Gastroesophageal sphincter (tissue), 4 donors: Measurements from ENCODE around the gene COX10. TPM values are rescaled to one million over a fixed set of nuclear protein-coding genes. Genes with fewer than 3 reads are reported as not detected.
A peak's percentile ranks its signal among the peaks of the same experiment; 100 is the strongest.

ENCODE experiments used
- ATAC-seq: fragments of 150-250 bp; one replicate; pipeline ENCODE4 v1.9.1; 2016; ENCODE audit warnings: mild to moderate bottlenecking, moderate library complexity
- H3K27ac ChIP-seq, 4 donors: fragments of 200-600 bp; sonication (generic) in 3 of 4; 1 replicate in 3 of 4; 2 replicates in 1 of 4; pipeline ENCODE4 v1.5.1; 2016 to 2019
- H3K27me3 ChIP-seq: fragments of 200-600 bp; sonication (generic); one replicate; pipeline ENCODE4 v1.5.1; 2019
- H3K36me3 ChIP-seq, 2 donors: fragments of 200-600 bp; sonication (generic); one replicate each; pipeline ENCODE4 v1.5.1; 2019; ENCODE audit warnings: control low read depth in 1 of 2
- H3K4me1 ChIP-seq, 3 donors: fragments of 200-600 bp; sonication (generic); 1 replicate in 2 of 3; 2 replicates in 1 of 3; pipeline ENCODE4 v1.5.1; 2016 to 2019; ENCODE audit warnings: control low read depth in 2 of 3
- H3K4me3 ChIP-seq, 2 donors: fragments of 200-600 bp; sonication (generic); one replicate each; pipeline ENCODE4 v1.5.1; 2019; ENCODE audit warnings: mild to moderate bottlenecking in 1 of 2, moderate library complexity in 1 of 2
- H3K9me3 ChIP-seq, 3 donors: fragments of 200-600 bp; sonication (generic); one replicate each; pipeline ENCODE4 v1.5.1; 2017 to 2019; ENCODE audit warnings: control low read depth in 2 of 3
- CTCF ChIP-seq, 4 experiments: fragments of 200-600 bp in 2 of 4; fragments of 450-650 bp in 2 of 4; sonication (generic) in 1 of 4; IDR thresholded peaks; one replicate each; pipeline ENCODE4 v1.5.1; 2017 to 2019; ENCODE audit warnings: antibody characterized with exemption in 4 of 4, mild to moderate bottlenecking in 2 of 4, moderate library complexity in 2 of 4
- EP300 ChIP-seq: sonication (generic); formaldehyde crosslinking; IDR thresholded peaks from one replicate; pipeline ENCODE4 v1.6.1; 2017; ENCODE audit warnings: antibody characterized with exemption, mild to moderate bottlenecking
- POLR2A ChIP-seq, 2 donors: fragments of 450-650 bp; IDR thresholded peaks; one replicate each; pipeline ENCODE4 v1.6.1; 2017; ENCODE audit warnings: antibody characterized with exemption in 2 of 2, mild to moderate bottlenecking in 2 of 2, moderate library complexity in 1 of 2
- POLR2AphosphoS5 ChIP-seq: sonication (generic); formaldehyde crosslinking; IDR thresholded peaks from one replicate; pipeline ENCODE4 v1.6.1; 2017; ENCODE audit warnings: antibody characterized with exemption
- WGBS, 2 donors: methylation state at CpG; one replicate each; pipeline ENCODE4 v1.1.5; 2018; ENCODE audit warnings: low coverage in 1 of 2; 5-methylcytosine and 5-hydroxymethylcytosine counted together
- total RNA-seq, 4 donors: library from RNA; depleted of rRNA; stranded (reverse); fragments of >200 nt; gene quantifications; one replicate each; pipeline ENCODE4 v1.1.0, GENCODE V29; 2016

COX10 gene
- total RNA-seq, 4 donors from 2014 or later = 20.3 to 30.0 (median 26.5) TPM

DNA sequence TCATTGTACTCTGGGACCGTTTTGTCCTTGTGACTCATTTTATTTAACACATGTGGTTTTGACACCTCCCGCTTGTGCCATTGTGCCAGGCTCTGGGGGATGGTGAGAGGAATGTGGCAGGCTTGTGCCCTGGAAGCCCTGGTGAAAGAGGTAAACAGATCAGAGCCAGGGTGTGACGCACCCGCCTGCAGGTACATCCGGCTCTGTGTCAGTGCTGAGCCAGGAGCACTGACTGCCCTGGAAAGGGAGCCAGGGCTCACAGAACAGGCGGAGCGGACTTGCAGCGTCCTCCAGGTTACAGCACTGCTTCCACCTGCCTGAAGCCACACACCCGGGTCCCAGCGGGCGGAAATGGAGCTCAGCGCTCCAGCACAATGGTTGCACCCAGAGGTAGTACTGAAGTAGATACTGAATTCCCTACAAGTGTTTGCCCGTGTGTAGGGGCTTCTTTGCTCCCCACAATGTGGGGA, 136.7 kb downstream of the COX10 start:
- WGBS, 2 donors = 69 to 83% methylated on average over 4 to 7 of the region's 13 CpGs
- H3K9me3 ChIP-seq = no peaks in the 10 kb centered on the region
- H3K27ac ChIP-seq = no peak overlapping the region
- ATAC-seq = peak; percentile 45
- no peak overlapping the region for H3K4me3 ChIP-seq
- H3K36me3 ChIP-seq = peaks cover 0 to 65% of the 10 kb centered on the region in 2 donors
- no peaks in the 10 kb centered on the region for H3K27me3 ChIP-seq
- no peak for TF ChIP-seq EP300
- TF ChIP-seq CTCF (IDR thresholded peaks at IDR 0.05) = no peak
- TF ChIP-seq POLR2A (IDR thresholded peaks at IDR 0.05) = no peak
- no peak for TF ChIP-seq POLR2AphosphoS5
- no peaks in the 10 kb centered on the region for H3K4me1 ChIP-seq

GRCh38 chr17:14206891-14207290, 137.6 kb downstream of the COX10 start:
- ATAC-seq = no peak
- Histone ChIP-seq H3K4me3 (no peak overlapping the region), H3K9me3 (no peaks in the 10 kb centered on the region), H3K27me3 (no peaks in the 10 kb centered on the region), H3K4me1 (no peaks in the 10 kb centered on the region), H3K36me3 (peaks cover 0 to 74% of the 10 kb centered on the region in 2 donors), H3K27ac (no peak overlapping the region)
- 91 to 96% methylated on average over 14 to 15 of the region's 29 CpGs for WGBS, 2 donors
- no peak for TF ChIP-seq POLR2AphosphoS5
- TF ChIP-seq EP300 = no peak
- no peak for TF ChIP-seq POLR2A (IDR thresholded peaks at IDR 0.05)
- no peak for TF ChIP-seq CTCF (IDR thresholded peaks at IDR 0.05)

DNA sequence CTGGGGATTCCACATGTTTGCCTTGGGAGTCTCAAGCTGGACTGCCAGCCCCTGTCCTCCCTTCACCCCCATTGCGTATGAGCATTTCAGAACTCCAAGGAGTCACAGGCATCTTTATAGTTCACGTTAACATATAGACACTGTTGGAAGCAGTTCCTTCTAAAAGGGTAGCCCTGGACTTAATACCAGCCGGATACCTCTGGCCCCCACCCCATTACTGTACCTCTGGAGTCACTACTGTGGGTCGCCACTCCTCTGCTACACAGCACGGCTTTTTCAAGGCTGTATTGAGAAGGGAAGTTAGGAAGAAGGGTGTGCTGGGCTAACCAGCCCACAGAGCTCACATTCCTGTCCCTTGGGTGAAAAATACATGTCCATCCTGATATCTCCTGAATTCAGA, 138.5 kb downstream of the COX10 start:
- Histone ChIP-seq H3K36me3 (peaks cover 0 to 75% of the 10 kb centered on the region in 2 donors), H3K4me1 (no peaks in the 10 kb centered on the region), H3K27me3 (no peaks in the 10 kb centered on the region), H3K27ac (no peak overlapping the region), H3K9me3 (no peaks in the 10 kb centered on the region), H3K4me3 (no peak overlapping the region)
- WGBS, 2 donors = 80 to 90% methylated on average over 1 to 2 of the region's 5 CpGs
- TF ChIP-seq EP300 (no peak), CTCF (IDR thresholded peaks at IDR 0.05) (no peak), POLR2AphosphoS5 (no peak), POLR2A (IDR thresholded peaks at IDR 0.05) (no peak)
- ATAC-seq = no peak

DNA sequence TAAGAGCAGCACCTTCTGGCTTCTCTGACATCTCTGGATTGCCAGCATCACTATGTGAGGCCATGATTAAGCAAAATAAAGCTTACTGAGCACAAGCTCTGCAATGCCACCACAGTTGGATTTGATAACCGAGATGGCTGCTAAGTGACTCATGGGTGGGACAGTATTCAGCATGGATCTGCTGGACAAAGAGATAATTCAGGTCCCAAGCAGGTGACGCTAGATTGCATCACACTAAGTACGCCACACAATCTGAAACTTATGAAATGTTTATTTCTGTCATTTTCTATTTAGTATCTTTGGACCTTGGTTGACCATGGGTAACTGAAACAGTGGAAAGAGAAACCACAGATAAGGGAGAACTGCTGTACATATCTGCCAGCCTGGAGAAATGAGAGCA, 139.9 kb downstream of the COX10 start:
- Histone ChIP-seq H3K36me3 (peaks cover 0 to 66% of the 10 kb centered on the region in 2 donors), H3K4me1 (no peaks in the 10 kb centered on the region), H3K27me3 (no peaks in the 10 kb centered on the region), H3K27ac (no peak overlapping the region), H3K4me3 (no peak overlapping the region), H3K9me3 (no peaks in the 10 kb centered on the region)
- ATAC-seq = no peak
- WGBS, 2 donors = 89 to 96% methylated on average over 2 to 3 of the region's 3 CpGs
- TF ChIP-seq EP300 (no peak), POLR2AphosphoS5 (no peak), CTCF (IDR thresholded peaks at IDR 0.05) (no peak), POLR2A (IDR thresholded peaks at IDR 0.05) (no peak)

DNA sequence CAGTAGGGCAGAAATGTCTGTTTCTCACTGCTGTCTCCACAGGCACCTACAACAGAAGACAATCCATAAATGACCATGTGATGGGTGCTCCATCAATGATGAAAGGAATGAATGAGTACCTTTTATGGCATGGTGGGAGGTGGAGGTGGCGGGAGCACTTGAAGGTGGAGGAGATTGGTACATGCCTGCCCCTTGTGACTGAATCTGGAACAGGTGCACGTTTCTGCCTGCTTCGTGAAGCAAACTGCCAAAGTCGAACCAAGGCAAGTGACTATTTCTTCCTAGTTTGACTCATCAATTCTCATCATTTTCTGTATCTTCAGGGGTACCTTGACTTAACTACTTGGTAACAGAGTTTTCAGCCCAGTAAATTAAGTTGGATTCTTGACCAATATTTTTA, 141.9 kb downstream of the COX10 start:
- no peak overlapping the region for H3K27ac ChIP-seq
- H3K27me3 ChIP-seq = no peaks in the 10 kb centered on the region
- WGBS, 2 donors = 83 to 88% methylated on average over 4 of the region's 4 CpGs
- TF ChIP-seq POLR2AphosphoS5 (no peak), EP300 (no peak), POLR2A (IDR thresholded peaks at IDR 0.05) (no peak)
- no peak overlapping the region for H3K4me3 ChIP-seq
- peaks cover 0 to 52% of the 10 kb centered on the region in 2 donors for H3K36me3 ChIP-seq
- no peaks in the 10 kb centered on the region for H3K9me3 ChIP-seq
- H3K4me1 ChIP-seq = no peaks in the 10 kb centered on the region
- no peak for ATAC-seq
